Natural killer cell (primary cell): Measurements from ENCODE around the gene IFT27. TPM values are rescaled to one million over a fixed set of nuclear protein-coding genes. Genes with fewer than 3 reads are reported as not detected.

ENCODE experiments used
- ATAC-seq, 3 donors: fragments of 150-1000 bp in 2 of 3; fragments of 200-7000 bp in 1 of 3; cut with Tn5 transposase; 1 replicate in 1 of 3; 2 replicates in 2 of 3; pipeline ENCODE4 v1.10.0; 2021; ENCODE audit warnings: mild to moderate bottlenecking in 2 of 3, moderate library complexity in 2 of 3
- DNase-seq, 2 donors: peaks; one replicate each; pipeline versions ENCODE4 v3.0.0 to v3.0.0-alpha.2; 2013 to 2021; ENCODE audit warnings: mixed read lengths in 1 of 2
- H3K27ac ChIP-seq: one replicate; pipeline ENCODE4 v1.5.1; 2013; ENCODE audit warnings: mild to moderate bottlenecking, low read length
- H3K27me3 ChIP-seq: one replicate; pipeline ENCODE4 v1.6.1; 2013; ENCODE audit warnings: low read length; ENCODE audit not compliant: control insufficient read depth, insufficient read depth
- H3K36me3 ChIP-seq: one replicate; pipeline ENCODE4 v1.6.1; 2013; ENCODE audit warnings: low read length; ENCODE audit not compliant: control insufficient read depth, insufficient read depth
- H3K4me1 ChIP-seq: one replicate; pipeline ENCODE4 v1.6.1; 2013; ENCODE audit warnings: low read length; ENCODE audit not compliant: control insufficient read depth, insufficient read depth
- H3K4me3 ChIP-seq: one replicate; pipeline ENCODE4 v1.5.1; 2013; ENCODE audit warnings: low read length
- H3K9me3 ChIP-seq: one replicate; pipeline ENCODE4 v1.6.1; 2013; ENCODE audit warnings: low read length; ENCODE audit not compliant: control insufficient read depth, insufficient read depth
- H3K27ac Mint-ChIP-seq, 2 donors: one replicate each; pipeline ENCODE4 v1.8.0; 2022; ENCODE audit warnings: mild to moderate bottlenecking in 2 of 2, mixed read lengths in 2 of 2, moderate library complexity in 1 of 2
- H3K27me3 Mint-ChIP-seq, 2 donors: one replicate each; pipeline ENCODE4 v1.8.0; 2022; ENCODE audit warnings: low read depth in 2 of 2, mixed read lengths in 2 of 2
- H3K36me3 Mint-ChIP-seq: one replicate; pipeline ENCODE4 v1.8.0; 2022; ENCODE audit warnings: mixed read lengths
- H3K4me1 Mint-ChIP-seq, 2 donors: one replicate each; pipeline ENCODE4 v1.8.0; 2022; ENCODE audit warnings: mixed read lengths in 2 of 2
- H3K4me3 Mint-ChIP-seq: one replicate; pipeline ENCODE4 v1.8.0; 2022; ENCODE audit warnings: mild to moderate bottlenecking, moderate library complexity, mixed read lengths
- H3K9me3 Mint-ChIP-seq, 2 donors: one replicate each; pipeline ENCODE4 v1.8.0; 2022; ENCODE audit warnings: mixed read lengths in 2 of 2
- CTCF ChIP-seq: fragments of 200-600 bp; IDR thresholded peaks from one replicate; pipeline ENCODE4 v1.8.0; 2022; ENCODE audit warnings: antibody characterized with exemption
- WGBS: methylation state at CpG from one replicate; pipeline ENCODE4 v1.1.7; 2013; ENCODE audit warnings: missing lambda C conversion rate; ENCODE audit not compliant: insufficient coverage; 5-methylcytosine and 5-hydroxymethylcytosine counted together
- intact Hi-C: fragments of 100-400 bp; cut with micrococcal nuclease; formaldehyde crosslinking; loops from one replicate; pipeline ENCODE4 v1.14.2; 2022
- total RNA-seq, 4 donors: library from RNA; stranded (reverse); fragments of 120-200 nt in 1 of 4; gene quantifications; one replicate each; pipeline versions ENCODE4 v1.2.3 to v1.2.4, GENCODE V29; 2013 to 2022

The IFT27 gene
- total RNA-seq, 3 donors from 2014 or later (not counting 1 experiment from before 2014, with no cell fraction given) = 16.5 to 30.1 (median 27.1) TPM

GRCh38 chr22:36714110-36714509, 61.8 kb downstream of the IFT27 start:
- Histone ChIP-seq H3K4me3 (no peak overlapping the region), H3K9me3 (no peaks in the 10 kb centered on the region), H3K36me3 (no peaks in the 10 kb centered on the region), H3K27ac (no peak overlapping the region), H3K27me3 (peaks cover 3% of the 10 kb centered on the region), H3K4me1 (no peaks in the 10 kb centered on the region)
- H3K27ac Mint-ChIP-seq = no peak overlapping the region
- 58% methylated on average over 2 of the region's 2 CpGs for WGBS
- no peaks in the 10 kb centered on the region for H3K9me3 Mint-ChIP-seq
- intact Hi-C loops = no loop called here
- no peak for TF ChIP-seq CTCF
- no peaks in the 10 kb centered on the region for H3K36me3 Mint-ChIP-seq
- DNase-seq (no peak), ATAC-seq (no peak)
- no peak overlapping the region for H3K4me3 Mint-ChIP-seq
- peaks cover 22 to 30% of the 10 kb centered on the region in 2 donors for H3K27me3 Mint-ChIP-seq
- no peaks in the 10 kb centered on the region for H3K4me1 Mint-ChIP-seq

GRCh38 chr22:36713436-36713835, 62.5 kb downstream of the IFT27 start:
- no peak overlapping the region for H3K4me3 ChIP-seq
- no peak overlapping the region for H3K4me3 Mint-ChIP-seq
- H3K9me3 ChIP-seq = no peaks in the 10 kb centered on the region
- no peak overlapping the region for H3K27ac ChIP-seq
- no peaks in the 10 kb centered on the region for H3K36me3 Mint-ChIP-seq
- H3K36me3 ChIP-seq = no peaks in the 10 kb centered on the region
- H3K4me1 Mint-ChIP-seq = no peaks in the 10 kb centered on the region
- H3K27me3 Mint-ChIP-seq = peaks cover 20 to 30% of the 10 kb centered on the region in 2 donors
- no peaks in the 10 kb centered on the region for H3K4me1 ChIP-seq
- no peak for TF ChIP-seq CTCF
- no peak overlapping the region for H3K27ac Mint-ChIP-seq
- 46% methylated on average over 4 of the region's 5 CpGs for WGBS
- H3K9me3 Mint-ChIP-seq = no peaks in the 10 kb centered on the region
- intact Hi-C loops = no loop called here
- peaks cover 3% of the 10 kb centered on the region for H3K27me3 ChIP-seq
- DNase-seq (no peak), ATAC-seq (no peak)

Other genes with a start within 250 kb of the IFT27 start
- 100 to 1,000 TPM; 205 to 251 (median 215) TPM for gene EIF3D, start 247.0 kb downstream of the IFT27 start, total RNA-seq
- gene CACNG2, start 72.4 kb downstream of the IFT27 start, total RNA-seq = not detected
- under 1 TPM in 1 of 3 donors, not detected in 2; 0.99 TPM for gene PVALB, start 40.9 kb upstream of the IFT27 start, total RNA-seq
- 10 to 100 TPM in 1 of 3 donors, 1 to 10 TPM in 2; 2.6 to 33.2 (median 3.1) TPM for gene NCF4, start 84.9 kb upstream of the IFT27 start, total RNA-seq
- gene CSF2RB, start 137.5 kb upstream of the IFT27 start, total RNA-seq = 100 to 1,000 TPM in 1 of 3 donors, 1 to 10 TPM in 2; 3.8 to 274 (median 8.2) TPM
- gene TST, start 243.3 kb upstream of the IFT27 start, total RNA-seq = 1 to 10 TPM; 3.1 to 4.9 (median 4.3) TPM
- 10 to 100 TPM; 21.4 to 23.9 (median 22.9) TPM for gene MPST, start 243.6 kb upstream of the IFT27 start, total RNA-seq